Measurements from ENCODE around the gene NRIP2. TPM values are rescaled to one million over a fixed set of nuclear protein-coding genes. Genes with fewer than 3 reads are reported as not detected.
"Not testable (repeated sequence)": the region's sequence is repeated elsewhere in the genome, so short reads cannot be mapped to it uniquely, and the experiment has no call there.

Gene NRIP2
- total RNA-seq, 2 donors from 2014 or later: 0.18 to 8.7 TPM

DNA sequence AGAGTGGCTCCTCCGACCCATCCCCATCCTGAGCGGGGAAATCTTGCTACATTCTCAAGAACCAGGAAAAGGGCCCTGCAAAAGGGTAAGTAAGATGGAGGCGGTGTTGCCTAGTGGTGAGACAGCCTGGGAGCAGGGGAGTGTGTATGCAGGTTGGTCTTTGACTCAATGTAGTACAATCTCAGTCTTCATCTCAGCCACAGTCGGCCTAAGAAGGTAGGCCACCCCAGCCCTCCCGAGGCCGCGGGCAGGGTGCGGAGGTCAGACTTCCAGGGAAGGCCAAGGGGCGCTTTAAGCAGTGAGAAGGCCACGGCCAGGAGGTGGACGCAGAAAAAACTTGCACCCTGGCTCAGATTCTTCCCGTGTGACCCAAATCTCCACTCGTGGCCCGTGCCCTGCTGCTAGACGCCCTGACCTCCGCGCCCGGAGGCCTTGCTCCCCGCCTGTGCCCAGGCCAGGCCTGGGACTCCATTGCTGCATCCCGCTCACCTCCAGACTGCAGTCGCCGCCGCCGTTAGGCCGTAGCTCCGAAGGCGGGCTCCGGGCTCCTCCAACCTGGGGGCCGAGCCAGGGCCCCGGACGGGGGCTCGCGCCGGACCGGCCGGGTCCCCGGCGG, 41.7 kb upstream of the NRIP2 start:
- H3K4me1 ChIP-seq (replicated peaks): peaks cover 4% of the 10 kb centered on the region
- H3K36me3 ChIP-seq: no peaks in the 10 kb centered on the region
- 4% methylated on average over 36 of the region's 38 CpGs for WGBS
- no peak for TF ChIP-seq POLR2AphosphoS5 (IDR thresholded peaks at IDR 0.05)
- peak overlapping the region; percentile 72 to 73 for H3K4me3 ChIP-seq
- no peak for DNase-seq (ENCODE audit: low spot score)
- no peaks in the 10 kb centered on the region for H3K9me3 ChIP-seq
- intact Hi-C loops (cut with DNase I): no loop called here
- H3K27ac ChIP-seq: peak overlapping the region; percentile 95 to 97
- no peaks in the 10 kb centered on the region for H3K27me3 ChIP-seq (replicated peaks; ENCODE audit: insufficient read depth)

- H3K4me3 ChIP-seq; H3K9me3 ChIP-seq; DNase-seq (ENCODE audit: low spot score); H3K4me1 ChIP-seq (replicated peaks); H3K27ac ChIP-seq; intact Hi-C loops (cut with DNase I); H3K27me3 ChIP-seq (replicated peaks; ENCODE audit: insufficient read depth); H3K36me3 ChIP-seq: not testable (repeated sequence)
- WGBS: 90% methylated on average over 9 of the region's 9 CpGs
These were observed 34.3 kb upstream of the NRIP2 start for GRCh38 chr12:2868986-2869632.

DNA sequence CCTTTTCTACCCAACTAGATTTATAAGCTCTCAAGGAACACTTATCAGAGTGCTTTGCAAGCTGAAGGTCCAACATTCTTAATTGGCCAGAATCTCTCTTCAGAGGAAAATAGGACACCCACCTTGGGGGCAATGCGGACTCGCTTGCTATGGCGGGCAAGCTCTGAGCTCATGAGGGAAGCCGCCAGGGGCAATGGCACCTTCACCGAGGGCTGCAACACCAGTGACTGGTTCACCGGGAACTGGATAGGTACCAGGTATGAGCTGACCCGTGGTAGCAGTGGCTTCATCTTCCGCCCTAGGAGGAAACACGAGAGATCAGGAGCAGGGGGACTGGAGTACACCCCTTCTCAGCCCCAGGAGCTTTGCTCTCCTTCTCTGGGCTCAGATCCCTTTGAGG, 29.4 kb upstream of the NRIP2 start:
- Histone ChIP-seq H3K27me3 (replicated peaks; ENCODE audit: insufficient read depth) (no peaks in the 10 kb centered on the region), H3K4me3 (no peak overlapping the region), H3K9me3 (no peaks in the 10 kb centered on the region), H3K4me1 (replicated peaks) (no peaks in the 10 kb centered on the region), H3K36me3 (no peaks in the 10 kb centered on the region), H3K27ac (no peak overlapping the region)
- intact Hi-C loops (cut with DNase I): no loop called here
- TF ChIP-seq CTCF (IDR thresholded peaks at IDR 0.05) (no peak), POLR2AphosphoS5 (IDR thresholded peaks at IDR 0.05) (no peak)
- WGBS: 91% methylated on average over 9 of the region's 9 CpGs
- DNase-seq (ENCODE audit: low spot score): no peak

DNA sequence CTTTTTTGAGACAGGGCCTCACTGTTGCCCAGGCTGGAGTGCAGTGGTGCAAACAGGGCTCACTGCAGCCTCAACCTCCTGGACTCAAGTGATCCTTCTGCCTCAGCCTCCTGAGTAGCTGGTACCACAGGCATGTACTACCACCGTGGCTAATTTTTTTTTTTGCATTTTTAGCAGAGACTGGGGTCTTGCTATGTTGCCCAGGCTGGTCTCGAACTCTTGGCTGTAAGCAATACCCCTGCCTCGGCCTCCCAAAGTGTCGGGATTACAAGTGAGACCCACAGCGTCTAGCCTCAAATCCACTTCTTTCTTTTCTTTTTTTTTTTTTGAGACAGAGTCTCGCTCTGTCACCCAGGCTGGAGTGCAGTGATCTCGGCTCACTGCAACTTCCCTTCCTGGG, 28.6 kb upstream of the NRIP2 start:
- H3K4me3 ChIP-seq; H3K27ac ChIP-seq; intact Hi-C loops (cut with DNase I); H3K9me3 ChIP-seq; DNase-seq (ENCODE audit: low spot score); H3K27me3 ChIP-seq (replicated peaks; ENCODE audit: insufficient read depth); H3K36me3 ChIP-seq; H3K4me1 ChIP-seq (replicated peaks): not testable (repeated sequence)
- 92% methylated on average over 7 of the region's 7 CpGs for WGBS

GRCh38 chr12:2862876-2863275, 28.0 kb upstream of the NRIP2 start:
- no peak overlapping the region for H3K4me3 ChIP-seq
- no peaks in the 10 kb centered on the region for H3K27me3 ChIP-seq (replicated peaks; ENCODE audit: insufficient read depth)
- no peak for TF ChIP-seq POLR2AphosphoS5 (IDR thresholded peaks at IDR 0.05)
- no peak for TF ChIP-seq POLR2A (IDR thresholded peaks at IDR 0.05)
- no peak for TF ChIP-seq CTCF (IDR thresholded peaks at IDR 0.05)

DNA sequence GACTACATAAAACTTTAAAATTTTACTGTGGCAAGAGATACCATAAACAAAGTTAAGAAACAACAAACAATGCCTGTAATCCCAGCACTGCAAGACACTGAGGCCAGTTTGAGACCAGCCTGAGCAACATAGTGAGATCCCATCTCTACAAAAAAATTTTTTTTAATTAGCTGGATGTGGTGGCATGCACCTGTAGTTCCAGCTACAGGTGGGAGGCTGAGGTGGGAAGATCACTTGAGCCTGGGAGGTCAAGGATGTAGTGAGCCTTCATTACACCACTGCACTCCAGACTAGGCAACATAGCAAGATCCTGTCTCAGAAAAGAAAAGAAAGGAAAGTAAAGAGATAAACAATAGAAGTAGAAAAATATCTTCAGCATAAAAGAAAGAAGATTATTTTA, 25.3 kb upstream of the NRIP2 start:
- no peaks in the 10 kb centered on the region for H3K36me3 ChIP-seq
- no peaks in the 10 kb centered on the region for H3K4me1 ChIP-seq (replicated peaks)
- H3K27ac ChIP-seq: no peak overlapping the region
- intact Hi-C loops (cut with DNase I): no loop called here
- no peak for DNase-seq (ENCODE audit: low spot score)
- H3K27me3 ChIP-seq (replicated peaks; ENCODE audit: insufficient read depth): no peaks in the 10 kb centered on the region
- H3K9me3 ChIP-seq: no peaks in the 10 kb centered on the region
- H3K4me3 ChIP-seq: no peak overlapping the region
- no peak for TF ChIP-seq POLR2A (IDR thresholded peaks at IDR 0.05)
- no peak for TF ChIP-seq POLR2AphosphoS5 (IDR thresholded peaks at IDR 0.05)
- TF ChIP-seq CTCF (IDR thresholded peaks at IDR 0.05): no peak

More at GRCh38 chr12:2862876-2863275, 28.0 kb upstream of the NRIP2 start:
- DNase-seq (ENCODE audit: low spot score): no peak
- no peaks in the 10 kb centered on the region for H3K9me3 ChIP-seq
- intact Hi-C loops (cut with DNase I): no loop called here
- H3K4me1 ChIP-seq (replicated peaks): no peaks in the 10 kb centered on the region
- no peak overlapping the region for H3K27ac ChIP-seq
- no peaks in the 10 kb centered on the region for H3K36me3 ChIP-seq
- WGBS: 91% methylated on average over 7 of the region's 7 CpGs
